NCI-H128 (cell line): Measurements from ENCODE around the gene EP400.

Experiments used
- DNase-seq: peaks from one replicate; lab custom pipeline; 2025; ENCODE audit not compliant: unreplicated experiment; lab: John Stamatoyannopoulos, UW

EP400 gene

GRCh38 chr12:132111654-132112304 is 162.0 kb downstream of the EP400 start:
- no peak for DNase-seq

GRCh38 chr12:132114667-132115066 is 164.9 kb downstream of the EP400 start:
- no peak for DNase-seq

DNA sequence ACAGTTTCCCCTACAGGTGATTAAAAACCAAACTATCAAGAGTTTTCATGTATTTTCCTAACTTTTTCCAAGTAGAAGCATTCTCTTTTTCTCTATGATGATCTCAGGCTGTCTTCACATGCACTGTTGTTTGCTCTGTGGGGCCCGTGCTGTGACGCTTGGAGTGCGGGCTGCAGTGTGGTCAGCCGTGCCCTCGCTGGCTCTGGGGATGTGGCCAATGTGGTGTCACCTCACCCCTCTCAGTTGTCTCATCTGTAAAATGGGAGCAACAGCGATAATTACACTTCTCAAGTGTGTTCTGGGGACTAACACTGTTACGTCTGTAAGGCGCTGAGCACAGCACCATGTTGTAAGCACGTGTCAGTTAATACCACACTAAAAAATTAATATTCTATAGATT is 165.8 kb downstream of the EP400 start:
- no peak for DNase-seq

DNA sequence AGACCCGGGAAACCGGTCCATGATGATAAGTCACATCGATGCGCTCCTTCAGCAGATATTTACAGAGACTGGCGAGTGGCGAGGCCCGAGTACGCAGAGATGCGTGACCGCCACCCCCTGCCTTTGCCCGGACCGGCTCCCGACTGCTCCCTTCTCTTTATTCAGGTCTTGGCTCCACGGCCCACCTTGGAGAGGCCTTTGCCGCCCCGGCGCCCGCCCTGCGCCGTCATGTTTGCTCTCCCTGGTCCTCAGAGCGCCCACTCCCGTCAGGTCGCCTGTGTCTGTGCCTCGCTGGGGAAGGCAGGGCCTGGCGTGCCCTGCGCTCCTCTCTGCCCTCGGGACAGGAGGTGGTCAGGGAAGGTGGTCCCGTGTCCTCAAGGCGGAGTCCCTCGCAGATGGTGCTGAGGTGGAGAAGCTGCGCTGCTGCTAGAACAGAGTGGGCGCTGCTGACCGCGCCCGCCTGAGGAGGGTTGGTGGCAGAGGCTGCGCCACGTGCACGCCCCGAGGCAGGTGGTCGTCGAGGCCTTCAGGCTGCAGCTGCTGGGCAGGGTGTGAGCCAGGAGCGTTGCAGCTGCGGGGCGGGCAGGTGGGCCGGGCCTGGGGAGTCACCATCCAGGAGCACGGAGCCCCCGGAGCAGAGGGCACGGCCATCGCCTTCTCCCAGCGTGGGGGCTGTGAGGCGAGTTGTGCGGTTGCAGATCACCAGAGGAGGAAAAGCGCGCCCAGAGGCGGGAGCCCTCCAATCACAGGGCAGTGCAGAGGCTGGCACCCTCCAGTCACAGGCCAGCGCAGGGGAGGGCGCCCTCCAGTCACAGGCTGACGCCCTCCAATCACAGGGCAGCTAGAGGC is 167.2 kb downstream of the EP400 start:
- DNase-seq: no peak

DNA sequence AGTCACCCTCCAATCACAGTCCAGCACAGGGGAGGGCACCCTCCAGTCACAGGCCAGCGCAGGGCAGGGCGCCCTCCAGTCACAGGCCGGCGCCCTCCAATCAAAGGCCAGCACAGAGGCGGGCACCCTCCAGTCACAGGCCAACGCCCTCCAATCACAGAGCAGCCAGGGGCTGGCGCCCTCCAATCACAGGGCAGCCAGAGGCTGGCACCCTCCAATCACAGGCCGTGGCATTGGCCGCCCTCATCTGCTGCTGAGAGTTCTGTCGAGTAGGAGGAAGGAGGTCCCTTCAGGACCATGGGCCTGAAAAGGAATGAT is 167.8 kb downstream of the EP400 start:
- DNase-seq: no peak

GRCh38 chr12:132118876-132119275 is 169.1 kb downstream of the EP400 start:
- no peak for DNase-seq

DNA sequence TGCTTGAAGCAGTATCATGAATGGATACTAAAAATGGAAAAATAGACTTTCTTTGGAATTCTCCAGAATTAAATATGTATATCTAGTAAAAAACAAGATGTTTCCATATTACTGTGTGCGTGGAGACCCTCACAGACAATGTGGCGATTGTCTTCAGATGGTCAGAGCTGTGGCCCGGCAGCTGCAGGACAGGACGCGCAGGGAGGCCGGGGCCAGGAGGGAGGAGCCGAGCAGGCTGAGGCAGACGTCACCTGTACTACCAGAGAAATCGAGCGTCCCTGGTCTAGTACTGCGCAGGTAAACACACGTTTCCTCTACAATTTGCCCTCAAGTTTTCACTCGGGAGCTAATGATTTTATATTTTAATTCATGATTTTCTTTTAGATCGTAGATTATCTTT is 171.5 kb downstream of the EP400 start:
- no peak for DNase-seq

DNA sequence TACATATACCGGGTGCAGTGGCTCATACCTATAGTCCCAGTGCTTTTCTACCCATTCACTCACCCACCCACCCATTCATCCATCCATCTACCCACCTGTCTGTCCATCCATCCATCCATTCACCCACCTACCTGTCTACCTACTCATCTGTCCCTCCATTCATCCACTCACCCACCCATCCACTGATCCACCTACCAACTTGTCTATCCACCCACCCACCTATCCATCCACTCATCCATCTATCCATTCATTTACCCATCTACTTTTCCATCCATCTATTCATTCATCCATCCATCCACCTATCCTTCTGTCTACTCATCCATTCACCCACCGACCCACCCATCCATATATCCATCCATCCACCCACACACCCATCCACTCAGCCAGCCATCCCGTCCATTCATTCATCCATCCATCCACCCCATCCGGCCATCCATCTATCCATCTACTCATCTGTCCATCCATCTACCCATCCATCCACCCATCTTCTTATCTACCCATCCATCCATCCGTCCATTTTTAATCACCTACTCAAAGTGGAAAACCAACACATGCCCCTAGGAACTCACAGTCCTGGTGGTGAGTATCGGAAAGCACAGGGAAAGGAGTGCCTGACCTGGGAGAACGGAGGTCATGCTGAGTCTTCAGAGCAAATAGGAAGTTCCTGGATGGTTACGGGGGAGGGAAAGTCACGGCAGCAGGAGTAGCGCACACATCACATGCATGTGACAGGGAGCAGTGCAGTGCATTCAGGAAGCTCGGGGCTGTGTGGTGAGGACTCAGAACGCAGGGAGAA is 174.4 kb downstream of the EP400 start:
- DNase-seq: no peak

DNA sequence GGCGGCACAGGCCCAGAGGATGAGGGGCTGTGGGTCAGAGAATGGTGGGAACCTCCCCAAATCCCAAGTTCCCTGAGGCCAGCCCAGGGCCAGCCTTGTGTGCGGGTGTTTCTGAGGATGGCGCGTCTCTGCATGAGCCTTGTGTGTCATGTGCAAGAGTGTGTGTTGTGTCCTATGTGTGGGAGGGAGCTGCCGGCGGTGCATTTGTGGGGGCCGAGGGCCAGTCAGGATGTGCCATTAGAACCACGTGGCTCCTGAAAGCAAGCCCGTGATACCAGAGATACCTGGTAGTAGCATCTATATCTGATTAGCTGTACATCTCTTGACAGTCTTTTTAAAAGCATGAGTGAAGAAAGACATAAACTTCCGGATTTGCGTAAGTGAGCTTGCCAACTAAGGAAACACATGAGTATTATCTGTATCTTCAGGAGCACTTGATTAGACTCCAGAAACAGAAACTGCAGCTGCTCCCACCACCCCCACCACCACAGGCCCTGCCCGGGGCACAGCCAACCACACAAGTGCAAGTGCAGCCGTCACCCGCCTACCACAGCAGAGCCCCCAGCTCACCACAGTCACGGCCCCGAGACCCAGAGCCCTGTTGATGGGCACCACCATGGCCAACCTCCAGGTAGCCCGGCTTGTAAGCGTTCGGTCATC is 175.2 kb downstream of the EP400 start:
- no peak for DNase-seq

DNA sequence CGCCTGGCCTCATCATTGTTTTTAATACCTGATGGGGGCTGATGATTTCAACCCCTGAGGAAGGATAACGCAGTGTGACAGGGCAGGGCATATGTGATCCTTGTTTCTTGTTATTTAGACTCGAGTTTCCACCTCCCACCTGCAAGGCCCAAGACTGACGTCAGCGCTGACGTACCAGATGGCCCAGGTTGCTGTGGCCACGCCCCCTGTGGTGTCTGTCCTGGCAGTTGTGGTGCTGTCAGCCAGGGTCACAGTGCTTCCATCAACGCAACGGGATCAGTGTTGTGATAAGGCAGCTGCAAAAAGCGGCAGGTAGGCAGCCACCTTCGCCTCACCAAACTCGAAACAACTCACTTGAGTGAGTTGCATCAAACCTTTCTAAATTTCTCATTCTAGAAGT is 176.0 kb downstream of the EP400 start:
- DNase-seq: no peak

- no peak for DNase-seq
These were observed 177.3 kb downstream of the EP400 start for GRCh38 chr12:132127041-132127440.

DNA sequence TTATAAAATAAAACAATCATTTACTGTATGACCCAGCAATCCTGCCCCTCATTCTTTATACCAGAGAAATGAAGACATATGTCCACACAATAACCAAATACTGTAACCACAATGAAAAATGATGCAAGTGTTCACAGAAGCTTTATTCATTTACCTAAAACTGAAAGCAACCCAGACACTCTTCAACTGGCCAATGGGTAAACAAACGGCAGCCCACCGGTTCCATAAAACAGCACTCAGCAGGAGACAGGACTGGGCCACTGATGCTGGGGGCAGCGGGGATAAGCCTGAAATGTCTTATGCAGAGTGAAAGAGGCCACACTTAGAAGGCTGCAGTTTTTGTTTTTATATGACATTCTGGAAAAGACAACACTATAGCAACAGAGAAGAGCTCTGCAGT is 179.3 kb downstream of the EP400 start:
- no peak for DNase-seq

- DNase-seq: no peak
These were observed 180.9 kb downstream of the EP400 start for GRCh38 chr12:132130690-132131089.
